Endothelial cell of umbilical vein (primary cell): Measurements from ENCODE around the gene B3GNT3. TPM values are rescaled to one million over a fixed set of nuclear protein-coding genes. Genes with fewer than 3 reads are reported as not detected.

ENCODE experiments used
- BruUV-seq: library from RNA; stranded (reverse); fragments of 400-500 nt; replicated peaks from 2 replicates; lab custom pipeline; 2021; lab: Mats Ljungman, UMichigan
- CTCF ChIA-PET: fragments of 300-600, 350-600 bp; sonication (Branson Sonifier 250); formaldehyde crosslinking; loops from one replicate; lab custom pipeline; 2021; ENCODE audit warnings: antibody characterized with exemption, inconsistent platforms; lab: Charles Lee
- POLR2A ChIA-PET: fragments of 300-600, 350-600 bp; sonication (Branson Sonifier 250); formaldehyde crosslinking; loops from one replicate; lab custom pipeline; 2021; ENCODE audit warnings: antibody characterized with exemption, inconsistent platforms; lab: Charles Lee
- DNase-seq: peaks from one replicate; pipeline ENCODE4 v3.0.0-alpha.2; 2011; ENCODE audit warnings: low read depth, low spot score
- FAIRE-seq: peaks from 2 replicates; lab custom pipeline; 2011; peaks lifted over from hg19 to GRCh38; lab: Jason Lieb, UNC
- H2AFZ ChIP-seq: 2 replicates; pipeline ENCODE4 v1.6.0; 2012; ENCODE audit warnings: low read depth, low read length, control low read depth, inconsistent platforms
- H3K27ac ChIP-seq: 2 replicates; pipeline ENCODE4 v1.5.1; 2011; ENCODE audit warnings: low read depth, mild to moderate bottlenecking, control low read depth, low read length, moderate library complexity; ENCODE audit not compliant: insufficient read depth
- H3K27me3 ChIP-seq, 2 experiments: 2 replicates each; pipeline versions ENCODE4 v1.6.0 to v1.6.1; 2011; ENCODE audit warnings: low read length in 2 of 2, mixed read lengths in 1 of 2; ENCODE audit not compliant: control insufficient read depth in 2 of 2, insufficient read depth in 2 of 2
- H3K36me3 ChIP-seq, 2 experiments: 2 replicates in 1 of 2; 3 replicates in 1 of 2; pipeline ENCODE4 v1.5.1; 2011; ENCODE audit warnings: low read length in 2 of 2, mild to moderate bottlenecking in 1 of 2, moderate library complexity in 1 of 2; ENCODE audit not compliant: control insufficient read depth in 2 of 2, insufficient read depth in 2 of 2; ENCODE audit errors: extremely low read depth in 1 of 2
- H3K4me1 ChIP-seq: 3 replicates; pipeline ENCODE4 v1.5.1; 2011; ENCODE audit warnings: mild to moderate bottlenecking, low read length; ENCODE audit not compliant: control insufficient read depth, insufficient read depth; ENCODE audit errors: extremely low read depth
- H3K4me2 ChIP-seq: 2 replicates; pipeline ENCODE4 v1.6.1; 2011; ENCODE audit warnings: low read length, control low read depth, mixed read lengths; ENCODE audit not compliant: insufficient read depth
- H3K4me3 ChIP-seq, 3 experiments: fragments of 200-600 bp in 1 of 3; sonication (generic), shearing (Covaris generic) in 1 of 3; replicated peaks in 1 of 3; 2 replicates each; pipeline ENCODE4 v1.5.1; 2011 to 2016; ENCODE audit warnings: control low read depth in 3 of 3, low read length in 3 of 3, mild to moderate bottlenecking in 2 of 3, inconsistent platforms in 1 of 3, low read depth in 1 of 3, moderate library complexity in 1 of 3; ENCODE audit not compliant: insufficient read depth in 1 of 3
- H3K79me2 ChIP-seq: 2 replicates; pipeline ENCODE4 v1.6.0; 2012; ENCODE audit warnings: low read length, inconsistent platforms; ENCODE audit not compliant: control insufficient read depth, insufficient read depth
- H3K9ac ChIP-seq: replicated peaks from 2 replicates; pipeline ENCODE3; 2011; ENCODE audit warnings: low read length, control low read depth; ENCODE audit not compliant: insufficient read depth; ENCODE audit errors: extremely low read depth
- H3K9me1 ChIP-seq: replicated peaks from 3 replicates; pipeline ENCODE4 v1.6.0; 2011; ENCODE audit warnings: mild to moderate bottlenecking, low read length; ENCODE audit not compliant: control insufficient read depth, insufficient read depth; ENCODE audit errors: extremely low read depth
- H3K9me3 ChIP-seq: replicated peaks from 2 replicates; pipeline ENCODE4 v1.5.1; 2012; ENCODE audit warnings: low read length, inconsistent platforms; ENCODE audit not compliant: control insufficient read depth, insufficient read depth
- H4K20me1 ChIP-seq: replicated peaks from 2 replicates; pipeline ENCODE3; 2011; ENCODE audit warnings: mild to moderate bottlenecking, low read length; ENCODE audit not compliant: control insufficient read depth, insufficient read depth; ENCODE audit errors: extremely low read depth
- CTCF ChIP-seq, 2 donors: IDR thresholded peaks; 1 replicate in 1 of 2; 2 replicates in 1 of 2; pipeline ENCODE4 v1.5.1; 2011; ENCODE audit warnings: low read length in 2 of 2, mild to moderate bottlenecking in 2 of 2, moderate library complexity in 2 of 2, control low read depth in 1 of 2, inconsistent platforms in 1 of 2, low read depth in 1 of 2; ENCODE audit not compliant: insufficient read depth in 1 of 2; ENCODE audit errors: extremely low read depth in 1 of 2
- EZH2 ChIP-seq: IDR thresholded peaks from 2 replicates; pipeline ENCODE4 v1.6.1; 2012; ENCODE audit warnings: borderline replicate concordance, low read depth, mild to moderate bottlenecking, moderate library complexity, low read length, inconsistent platforms; ENCODE audit not compliant: severe bottlenecking
- FOS ChIP-seq: IDR thresholded peaks from 2 replicates; pipeline ENCODE4 v1.6.1; 2011; ENCODE audit warnings: mild to moderate bottlenecking, low read length, moderate library complexity, borderline replicate concordance; ENCODE audit not compliant: insufficient read depth
- GATA2 ChIP-seq: IDR thresholded peaks from 2 replicates; pipeline ENCODE4 v1.7.0; 2011; ENCODE audit warnings: low read depth, mild to moderate bottlenecking, moderate library complexity, mixed read lengths, low read length; ENCODE audit not compliant: insufficient read length, insufficient read depth
- JUN ChIP-seq: IDR thresholded peaks from 2 replicates; pipeline ENCODE4 v1.6.1; 2011; ENCODE audit warnings: borderline replicate concordance, low read depth; ENCODE audit not compliant: insufficient read length, insufficient read depth
- MYC ChIP-seq: IDR thresholded peaks from one replicate; pipeline ENCODE4 v1.6.1; 2011; ENCODE audit warnings: mild to moderate bottlenecking, low read depth, low read length
- POLR2A ChIP-seq: IDR thresholded peaks from 2 replicates; pipeline ENCODE4 v1.6.1; 2012; ENCODE audit warnings: low read depth, mild to moderate bottlenecking, control low read depth, low read length
- POLR2AphosphoS5 ChIP-seq: IDR thresholded peaks from 2 replicates; pipeline ENCODE4 v1.6.1; 2012; ENCODE audit warnings: low read depth, mild to moderate bottlenecking, control low read depth, low read length, moderate library complexity; ENCODE audit not compliant: insufficient read depth
- dilution Hi-C: fragments of 300-500 bp; cut with MboI; formaldehyde crosslinking; loops from one replicate; pipeline ENCODE4 v1.15.0; 2019; ENCODE audit warnings: low sequenced_read_pairs; ENCODE audit not compliant: extremely low pct_ligation_motif_present
- intact Hi-C: fragments of 100-400 bp; cut with micrococcal nuclease; formaldehyde crosslinking; loops from one replicate; pipeline ENCODE4 v1.10.0; 2022
- polyA plus RNA-seq, 4 experiments: library from polyadenylated mRNA; depleted of rRNA in 3 of 4; stranded (reverse) in 3 of 4; unstranded in 1 of 4; fragments of >200 nt; gene quantifications; 2 replicates each; pipeline versions ENCODE4 v1.2.1 to v1.2.3, GENCODE V29; 2011 to 2012; ENCODE audit warnings: missing spikeins in 1 of 4
- total RNA-seq: library from RNA; stranded (reverse); gene quantifications from 2 replicates; pipeline ENCODE4 v1.2.3, GENCODE V29; 2021
- TF ChIP-seq, protein P1 (sequence below): IDR thresholded peaks from 2 replicates; pipeline ENCODE4 v1.6.1; 2011; ENCODE audit not compliant: insufficient read depth, insufficient read length

B3GNT3 gene
- total and polyA plus RNA-seq, 2 donors (not counting 3 experiments of a cell fraction or from before 2014, with no cell fraction given) = 0.10 TPM; not detected in 1

DNA sequence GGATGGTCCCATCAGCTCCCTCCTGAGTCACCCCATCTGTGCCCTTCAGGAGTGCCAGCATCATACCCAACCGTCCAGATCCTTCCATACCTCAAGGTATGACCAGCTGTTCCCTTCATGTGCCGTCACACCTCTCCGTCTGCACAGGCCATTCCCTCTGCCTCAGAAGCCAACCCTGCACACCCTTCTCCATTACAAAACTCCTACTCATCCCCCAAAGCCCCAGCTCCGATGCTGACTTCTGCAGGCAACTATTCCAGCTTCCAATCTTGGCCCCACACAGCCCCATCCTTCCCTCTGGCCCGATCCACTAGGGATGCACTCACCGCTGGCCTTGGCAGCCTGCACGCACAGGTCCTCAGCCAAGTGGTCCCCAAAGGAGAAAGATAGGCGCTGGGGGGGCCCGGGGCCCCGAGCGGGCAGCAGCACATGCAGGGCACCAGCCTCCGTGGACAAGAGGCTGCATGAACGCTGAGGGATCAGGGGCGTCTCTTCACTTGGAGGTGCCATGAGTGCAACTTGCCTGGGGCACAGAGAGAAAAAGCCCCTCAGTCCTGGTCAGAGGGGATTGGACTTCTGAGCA, 49.1 kb downstream of the B3GNT3 start:
- Histone ChIP-seq H3K27ac (no peak overlapping the region), H3K9me1 (no peaks in the 10 kb centered on the region), H3K4me2 (no peak overlapping the region), H3K27me3 (no peaks in the 10 kb centered on the region), H3K9me3 (no peaks in the 10 kb centered on the region), H3K36me3 (no peaks in the 10 kb centered on the region), H3K79me2 (no peaks in the 10 kb centered on the region), H3K4me3 (no peak overlapping the region), H3K4me1 (peaks cover 9% of the 10 kb centered on the region), H4K20me1 (no peaks in the 10 kb centered on the region), H2AFZ (no peak overlapping the region), H3K9ac (no peak overlapping the region)
- intact Hi-C loops = no loop called here
- DNase-seq = no peak
- BruUV-seq = no TSS peak
- dilution Hi-C loops = no loop called here
- FAIRE-seq = no peak
- no peak for TF ChIP-seq MYC
- no peak for TF ChIP-seq FOS
- TF ChIP-seq CTCF (IDR thresholded peaks at IDR 0.05; ENCODE audit: extremely low read depth in 1 of 2, insufficient read depth in 1 of 2, low read depth in 1 of 2, low read length in 2 of 2) = no peak
- no peak for TF ChIP-seq GATA2
- CTCF ChIA-PET = no interaction called here
- POLR2A ChIA-PET = no interaction called here

DNA sequence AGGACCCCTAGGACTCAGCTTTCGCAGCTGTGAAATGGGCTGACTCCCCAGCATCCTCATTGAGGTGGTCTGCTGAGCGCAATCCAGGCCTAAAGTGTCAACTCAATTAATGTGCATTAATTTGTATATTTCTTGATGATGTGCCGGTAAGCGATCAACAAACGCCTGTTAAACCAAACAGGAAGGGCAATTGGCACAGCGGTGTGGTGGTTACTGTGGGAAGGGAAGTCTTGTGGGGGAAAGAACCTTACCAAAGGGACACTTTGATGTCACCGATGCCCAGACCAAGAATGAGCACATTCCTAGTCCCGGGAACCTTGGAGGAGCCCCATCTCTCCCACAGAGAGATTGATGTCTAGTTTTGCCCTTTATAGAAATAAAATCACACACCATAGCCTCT, 51.2 kb downstream of the B3GNT3 start:
- H3K27me3 ChIP-seq = no peaks in the 10 kb centered on the region
- H3K4me2 ChIP-seq = no peak overlapping the region
- H3K9ac ChIP-seq = no peak overlapping the region
- dilution Hi-C loops = no loop called here
- no peaks in the 10 kb centered on the region for H3K36me3 ChIP-seq
- H3K4me3 ChIP-seq = no peak overlapping the region
- intact Hi-C loops = no loop called here
- POLR2A ChIA-PET = interaction anchor here (1.7 kb wide), 1 partner anchor 13 kb away, joined by 7 read pairs; the partner anchor contains the start of gene RPL18A
- H3K27ac ChIP-seq = no peak overlapping the region
- H3K9me1 ChIP-seq = no peaks in the 10 kb centered on the region
- TF ChIP-seq JUN (no peak), MYC (no peak), EZH2 (no peak), GATA2 (no peak), POLR2AphosphoS5 (no peak), CTCF (IDR thresholded peaks at IDR 0.05; ENCODE audit: extremely low read depth in 1 of 2, insufficient read depth in 1 of 2, low read depth in 1 of 2, low read length in 2 of 2) (no peak), POLR2A (no peak), FOS (no peak)
- TF ChIP-seq, protein P1, sequence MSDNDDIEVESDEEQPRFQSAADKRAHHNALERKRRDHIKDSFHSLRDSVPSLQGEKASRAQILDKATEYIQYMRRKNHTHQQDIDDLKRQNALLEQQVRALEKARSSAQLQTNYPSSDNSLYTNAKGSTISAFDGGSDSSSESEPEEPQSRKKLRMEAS = no peak
- H2AFZ ChIP-seq = no peak overlapping the region
- no TSS peak for BruUV-seq
- H3K79me2 ChIP-seq = no peaks in the 10 kb centered on the region
- no peaks in the 10 kb centered on the region for H3K9me3 ChIP-seq
- no peaks in the 10 kb centered on the region for H4K20me1 ChIP-seq
- H3K4me1 ChIP-seq = peaks cover 9% of the 10 kb centered on the region
- no peak for DNase-seq
- CTCF ChIA-PET = no interaction called here
- FAIRE-seq = no peak
